Hepatocyte (in vitro differentiated cells): Measurements from ENCODE around the gene SEMA5B. TPM values are rescaled to one million over a fixed set of nuclear protein-coding genes. Genes with fewer than 3 reads are reported as not detected.

Experiments
- DNase-seq: peaks from one replicate; pipeline ENCODE4 v3.0.0-alpha.2; 2016; ENCODE audit warnings: low spot score
- H2AFZ ChIP-seq: fragments of 200-600 bp; sonication (generic); 2 replicates; pipeline ENCODE4 v1.6.0; 2016; ENCODE audit warnings: antibody characterized with exemption, mild to moderate bottlenecking
- H3K27ac ChIP-seq: fragments of 200-600 bp; sonication (generic); 2 replicates; pipeline ENCODE4 v1.5.1; 2016; ENCODE audit warnings: mild to moderate bottlenecking
- H3K27me3 ChIP-seq: fragments of 200-600 bp; sonication (generic); 2 replicates; pipeline ENCODE4 v1.6.1; 2016
- H3K36me3 ChIP-seq: fragments of 200-600 bp; sonication (generic); replicated peaks from 2 replicates; pipeline ENCODE4 v1.5.1; 2016; ENCODE audit warnings: low read depth; ENCODE audit not compliant: insufficient read depth
- H3K4me1 ChIP-seq: fragments of 200-600 bp; sonication (generic); 2 replicates; pipeline ENCODE4 v1.5.1; 2016; ENCODE audit warnings: mild to moderate bottlenecking, moderate library complexity; ENCODE audit not compliant: insufficient read depth
- H3K4me2 ChIP-seq: fragments of 200-600 bp; sonication (generic); 2 replicates; pipeline ENCODE4 v1.6.0; 2016
- H3K4me3 ChIP-seq: fragments of 200-600 bp; sonication (generic); 2 replicates; pipeline ENCODE4 v1.5.1; 2016; ENCODE audit warnings: mild to moderate bottlenecking
- H3K79me2 ChIP-seq: fragments of 200-600 bp; sonication (generic); 2 replicates; pipeline ENCODE4 v1.6.0; 2017; ENCODE audit warnings: mild to moderate bottlenecking
- H3K9me2 ChIP-seq: fragments of 200-600 bp; sonication (generic); replicated peaks from 2 replicates; pipeline ENCODE4 v1.6.0; 2017; ENCODE audit warnings: mild to moderate bottlenecking; ENCODE audit not compliant: insufficient read depth
- H3K9me3 ChIP-seq: fragments of 200-600 bp; sonication (generic); 2 replicates; pipeline ENCODE4 v1.5.1; 2016; ENCODE audit warnings: low read depth, mild to moderate bottlenecking
- H4K20me1 ChIP-seq: fragments of 200-600 bp; sonication (generic); 2 replicates; pipeline ENCODE4 v1.6.0; 2016; ENCODE audit warnings: mild to moderate bottlenecking; ENCODE audit not compliant: insufficient read depth, poor library complexity, severe bottlenecking
- CTCF ChIP-seq: fragments of 200-600 bp; sonication (generic); IDR thresholded peaks from 2 replicates; pipeline ENCODE4 v1.5.1; 2016; ENCODE audit warnings: antibody characterized with exemption, mild to moderate bottlenecking; ENCODE audit not compliant: poor library complexity
- EZH2 ChIP-seq: fragments of 200-600 bp; sonication (generic); IDR thresholded peaks from 2 replicates; pipeline ENCODE4 v1.6.1; 2016; ENCODE audit warnings: antibody characterized with exemption, mild to moderate bottlenecking, borderline replicate concordance
- EZH2phosphoT487 ChIP-seq: fragments of 200-600 bp; sonication (generic); IDR thresholded peaks from one replicate; pipeline ENCODE4 v1.6.1; 2018; ENCODE audit warnings: antibody characterized with exemption, mild to moderate bottlenecking, low read depth, moderate library complexity; ENCODE audit not compliant: unreplicated experiment, severe bottlenecking
- WGBS: methylation state at CpG from one replicate; pipeline ENCODE4 v1.1.6; 2016; ENCODE audit warnings: low lambda C conversion rate; ENCODE audit errors: missing lambda C conversion rate; 5-methylcytosine and 5-hydroxymethylcytosine counted together
- polyA plus RNA-seq: library from polyadenylated mRNA; unstranded; fragments of >200 nt; fragmentation: Nextera tagmentation; extraction: Ambion mirVana; gene quantifications from 2 replicates; pipeline ENCODE4 v1.2.1, GENCODE V29; 2016
- total RNA-seq: library from RNA; depleted of rRNA; stranded (reverse); fragments of >200 nt; gene quantifications from 2 replicates; pipeline ENCODE4 v1.2.3, GENCODE V29; 2014

The SEMA5B gene
- total and polyA plus RNA-seq, 2 experiments from 2014 or later: 1.4 to 4.2 TPM

- H3K27ac ChIP-seq: peak overlapping the region; percentile 18
- no peaks in the 10 kb centered on the region for H3K9me2 ChIP-seq
- TF ChIP-seq CTCF (no peak), EZH2phosphoT487 (no peak), EZH2 (no peak)
- H3K4me2 ChIP-seq: no peak overlapping the region
- H3K36me3 ChIP-seq: no peaks in the 10 kb centered on the region
- 97% methylated on average over 4 of the region's 4 CpGs for WGBS
- H3K79me2 ChIP-seq: peaks cover 91% of the 10 kb centered on the region
- peaks cover 35% of the 10 kb centered on the region for H3K4me1 ChIP-seq
- peaks cover 42% of the 10 kb centered on the region for H4K20me1 ChIP-seq
- H2AFZ ChIP-seq: no peak overlapping the region
- no peaks in the 10 kb centered on the region for H3K9me3 ChIP-seq
- H3K27me3 ChIP-seq: no peaks in the 10 kb centered on the region
- H3K4me3 ChIP-seq: no peak overlapping the region
- no peak for DNase-seq
Observed at GRCh38 chr3:123076112-123076495, 48.5 kb upstream of the SEMA5B start.

GRCh38 chr3:123075359-123075758 is 47.8 kb upstream of the SEMA5B start:
- Histone ChIP-seq H3K27ac (no peak overlapping the region), H3K4me2 (no peak overlapping the region), H3K27me3 (no peaks in the 10 kb centered on the region), H3K4me1 (peaks cover 36% of the 10 kb centered on the region), H3K9me3 (no peaks in the 10 kb centered on the region), H3K9me2 (no peaks in the 10 kb centered on the region), H2AFZ (no peak overlapping the region), H3K36me3 (no peaks in the 10 kb centered on the region), H3K79me2 (peaks cover 93% of the 10 kb centered on the region), H3K4me3 (no peak overlapping the region), H4K20me1 (peaks cover 49% of the 10 kb centered on the region)
- WGBS: 96% methylated on average over 1 of the region's 1 CpG
- no peak for DNase-seq
- TF ChIP-seq EZH2 (no peak), CTCF (no peak), EZH2phosphoT487 (no peak)

- H3K79me2 ChIP-seq: peaks cover 94% of the 10 kb centered on the region
- 100% methylated on average over 1 of the region's 1 CpG for WGBS
- no peak overlapping the region for H3K27ac ChIP-seq
- H2AFZ ChIP-seq: no peak overlapping the region
- TF ChIP-seq CTCF (no peak), EZH2 (no peak), EZH2phosphoT487 (no peak)
- no peaks in the 10 kb centered on the region for H3K9me2 ChIP-seq
- H3K4me3 ChIP-seq: no peak overlapping the region
- peaks cover 50% of the 10 kb centered on the region for H3K4me1 ChIP-seq
- no peaks in the 10 kb centered on the region for H3K9me3 ChIP-seq
- H3K4me2 ChIP-seq: no peak overlapping the region
- H3K36me3 ChIP-seq: no peaks in the 10 kb centered on the region
- H4K20me1 ChIP-seq: peaks cover 55% of the 10 kb centered on the region
- no peak for DNase-seq
- no peaks in the 10 kb centered on the region for H3K27me3 ChIP-seq
Observed at GRCh38 chr3:123072564-123072963, 45.0 kb upstream of the SEMA5B start.

GRCh38 chr3:123072152-123072551 is 44.6 kb upstream of the SEMA5B start:
- Histone ChIP-seq H3K36me3 (no peaks in the 10 kb centered on the region), H3K27ac (no peak overlapping the region), H3K4me3 (no peak overlapping the region), H3K27me3 (no peaks in the 10 kb centered on the region), H3K9me3 (no peaks in the 10 kb centered on the region), H3K79me2 (peaks cover 94% of the 10 kb centered on the region), H3K9me2 (no peaks in the 10 kb centered on the region), H2AFZ (no peak overlapping the region), H3K4me2 (peak overlapping the region; percentile 55), H3K4me1 (peaks cover 47% of the 10 kb centered on the region), H4K20me1 (peaks cover 52% of the 10 kb centered on the region)
- DNase-seq: no peak
- 80% methylated on average over 5 of the region's 5 CpGs for WGBS
- TF ChIP-seq EZH2phosphoT487: no peak
- no peak for TF ChIP-seq EZH2
- TF ChIP-seq CTCF: no peak
